ENCODE data around the gene DISP2.

The DISP2 gene

DNA sequence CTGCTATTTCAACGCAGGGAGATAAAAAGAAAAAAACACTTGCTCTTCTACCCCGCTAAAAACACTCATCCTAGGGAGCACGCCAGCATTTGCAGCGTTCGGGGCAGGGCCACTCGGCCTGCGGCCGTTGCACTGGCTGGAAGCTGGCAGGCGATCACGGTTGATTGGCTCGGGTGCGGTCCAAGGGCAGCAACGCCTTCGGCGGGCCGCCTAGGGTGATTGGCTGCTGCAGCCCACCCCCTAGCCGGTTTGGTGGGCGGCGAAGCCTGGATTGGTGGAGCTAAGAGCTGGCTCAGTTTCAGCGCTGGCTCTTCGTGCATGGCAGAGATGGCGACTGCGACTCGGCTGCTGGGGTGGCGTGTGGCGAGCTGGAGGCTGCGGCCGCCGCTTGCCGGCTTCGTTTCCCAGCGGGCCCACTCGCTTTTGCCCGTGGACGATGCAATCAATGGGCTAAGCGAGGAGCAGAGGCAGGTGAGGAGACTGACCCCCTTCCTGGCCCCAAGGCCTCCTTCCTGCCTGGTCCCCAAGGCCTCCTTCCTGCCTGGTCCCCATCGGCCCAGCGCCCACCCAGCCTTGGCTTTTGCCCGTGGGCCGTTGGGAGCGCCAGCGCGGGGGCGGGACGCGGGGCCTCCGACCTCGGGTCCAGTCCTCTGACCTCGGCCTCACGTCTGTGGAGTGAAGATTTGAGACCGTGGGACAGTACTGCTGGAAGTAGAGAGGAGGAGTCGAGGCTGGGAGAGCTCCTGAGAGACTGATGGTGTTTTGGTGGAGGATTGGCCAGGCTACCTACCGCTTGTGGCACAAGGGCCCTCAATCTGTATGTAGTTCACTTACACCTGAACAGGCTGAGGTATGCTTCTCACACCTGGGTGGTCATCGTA lies 47.7 kb downstream of the DISP2 start, which contains the start of gene IVD:
Gene IVD (plus strand): TSS at position 295 of the 881 bp plus-strand sequence. CDS start 33 bp downstream, at position 328.
- peaks cover 18% of the 10 kb centered on the region for H3K36me3 Mint-ChIP-seq (ENCODE audit: low read depth)
- H3K4me3 Mint-ChIP-seq = peak within 1 kb of the TSS; percentile 89
- H3K27ac Mint-ChIP-seq = peak within 1 kb of the TSS; percentile 88
- ATAC-seq (peak; percentile 99), DNase-seq (peak; percentile 93)
- no peaks in the 10 kb centered on the region for H3K27me3 Mint-ChIP-seq
- no peaks in the 10 kb centered on the region for H3K9me3 Mint-ChIP-seq
- H3K4me1 Mint-ChIP-seq = peaks cover 55% of the 10 kb centered on the region

- ATAC-seq = no peak
- peak overlapping the region; percentile 72 for H3K27ac Mint-ChIP-seq
Measured at GRCh38 chr15:40407330-40407990, 49.4 kb downstream of the DISP2 start.

DNA sequence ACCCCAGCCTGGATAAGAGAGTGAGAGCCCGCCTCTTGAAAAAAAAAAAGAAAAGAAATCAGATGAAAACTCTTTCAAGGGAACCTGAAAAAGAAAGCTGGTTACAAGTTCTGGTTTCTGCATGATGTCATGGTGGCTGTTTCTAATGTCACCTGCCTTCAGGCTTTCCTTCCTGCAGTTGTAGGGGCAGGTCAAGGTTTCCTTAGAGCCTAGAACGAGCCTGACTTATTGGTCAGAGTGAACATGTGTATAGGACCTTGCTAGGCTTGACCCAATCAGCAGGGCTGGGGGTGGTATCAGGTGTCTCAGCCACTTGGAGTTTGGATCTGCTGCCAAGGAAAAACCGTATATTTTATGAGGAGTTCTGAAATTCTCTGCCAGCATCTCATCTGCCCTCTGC lies 51.3 kb downstream of the DISP2 start:
- Mint-ChIP-seq H3K27ac (no peak overlapping the region), H3K9me3 (no peaks in the 10 kb centered on the region), H3K4me1 (peaks cover 50% of the 10 kb centered on the region), H3K4me3 (no peak overlapping the region), H3K36me3 (ENCODE audit: low read depth) (peaks cover 41% of the 10 kb centered on the region), H3K27me3 (no peaks in the 10 kb centered on the region)
- ATAC-seq (no peak), DNase-seq (no peak)

More at GRCh38 chr15:40407330-40407990, 49.4 kb downstream of the DISP2 start:
- no peak for DNase-seq
- Mint-ChIP-seq H3K27me3 (no peaks in the 10 kb centered on the region), H3K9me3 (no peaks in the 10 kb centered on the region), H3K4me1 (peaks cover 55% of the 10 kb centered on the region), H3K4me3 (peak overlapping the region; percentile 64), H3K36me3 (ENCODE audit: low read depth) (peaks cover 34% of the 10 kb centered on the region)

- Mint-ChIP-seq H3K4me3 (no peak overlapping the region), H3K27me3 (no peaks in the 10 kb centered on the region), H3K4me1 (peaks cover 39% of the 10 kb centered on the region), H3K36me3 (ENCODE audit: low read depth) (peaks cover 47% of the 10 kb centered on the region), H3K27ac (no peak overlapping the region), H3K9me3 (no peaks in the 10 kb centered on the region)
- no peak for ATAC-seq
- DNase-seq = no peak
Measured at GRCh38 chr15:40410476-40410875, 52.5 kb downstream of the DISP2 start.

DNA sequence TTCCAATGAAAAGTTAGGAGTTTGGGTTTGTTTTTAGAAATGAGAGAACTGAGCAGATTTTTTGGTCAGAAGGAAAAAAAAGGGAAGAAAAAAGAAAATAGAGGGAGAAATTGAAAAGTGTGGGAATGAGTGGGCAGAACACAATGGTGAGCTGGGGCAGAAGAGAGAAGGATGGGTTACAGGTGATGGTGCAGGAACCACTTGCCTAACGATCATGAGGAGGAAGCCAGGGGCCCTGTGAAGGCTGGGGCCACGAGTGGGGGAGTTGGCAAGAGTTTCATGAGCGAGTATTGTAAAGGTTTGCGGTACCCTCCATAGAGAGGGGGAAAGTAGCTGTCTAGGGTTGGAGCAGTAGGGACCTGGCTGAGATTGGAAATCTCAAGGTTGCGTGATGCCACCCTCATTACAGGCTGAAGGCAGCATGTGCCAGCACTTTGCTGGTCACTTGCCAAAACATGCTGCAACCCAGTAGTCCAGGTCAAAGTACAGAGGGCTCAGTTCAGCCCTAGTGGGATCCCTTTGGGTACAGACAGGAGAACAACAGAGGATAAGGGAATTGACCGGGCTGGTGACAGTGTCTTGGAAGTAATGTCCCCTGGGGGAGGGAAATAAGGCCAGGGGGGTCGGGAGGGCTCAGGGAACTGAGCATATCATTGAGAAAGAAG lies 54.2 kb downstream of the DISP2 start:
- H3K9me3 Mint-ChIP-seq = no peaks in the 10 kb centered on the region
- DNase-seq = no peak
- H3K27me3 Mint-ChIP-seq = no peaks in the 10 kb centered on the region
- peaks cover 26% of the 10 kb centered on the region for H3K4me1 Mint-ChIP-seq
- H3K27ac Mint-ChIP-seq = no peak overlapping the region
- H3K4me3 Mint-ChIP-seq = no peak overlapping the region
- H3K36me3 Mint-ChIP-seq (ENCODE audit: low read depth) = peaks cover 46% of the 10 kb centered on the region
- no peak for ATAC-seq

DNA sequence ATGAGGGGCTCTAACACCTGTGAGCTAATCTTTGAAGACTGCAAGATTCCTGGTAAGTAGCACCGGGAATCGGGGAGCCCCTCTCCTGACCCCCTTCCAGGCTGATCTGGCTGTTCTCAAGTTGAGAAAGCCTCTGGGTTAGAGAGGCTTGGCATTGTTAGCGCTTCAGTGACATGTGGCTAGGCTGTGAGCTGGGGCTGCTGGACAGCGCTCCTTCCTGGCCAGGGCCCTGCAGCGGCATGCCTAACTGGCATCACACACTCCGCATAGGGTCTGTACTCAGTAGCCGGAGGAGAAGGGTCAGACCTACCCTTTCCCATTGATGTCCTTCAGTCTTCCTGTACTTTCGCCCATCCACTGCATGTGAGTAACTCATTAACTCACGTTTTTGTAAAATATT lies 55.0 kb downstream of the DISP2 start:
- ATAC-seq = no peak
- peaks cover 40% of the 10 kb centered on the region for H3K36me3 Mint-ChIP-seq (ENCODE audit: low read depth)
- no peak overlapping the region for H3K4me3 Mint-ChIP-seq

DNA sequence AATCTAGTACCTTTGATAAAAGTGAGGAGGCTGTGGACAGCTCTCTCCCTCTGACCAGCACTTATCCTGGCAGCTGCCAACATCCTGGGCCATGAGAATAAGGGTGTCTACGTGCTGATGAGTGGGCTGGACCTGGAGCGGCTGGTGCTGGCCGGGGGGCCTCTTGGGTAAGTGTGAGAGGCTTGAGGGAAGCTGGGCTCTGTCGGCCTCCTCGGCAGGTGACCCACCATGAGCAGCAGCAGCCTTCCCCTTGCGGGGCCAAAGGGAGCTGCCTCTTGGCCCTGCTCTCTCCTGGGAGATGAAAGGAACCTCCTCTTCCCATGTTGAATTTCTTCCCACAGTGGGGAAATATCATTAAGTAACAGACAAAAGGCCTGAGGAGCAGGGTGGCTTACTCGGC lies 56.8 kb downstream of the DISP2 start:
- no peaks in the 10 kb centered on the region for H3K9me3 Mint-ChIP-seq
- ATAC-seq (no peak), DNase-seq (no peak)
- no peak overlapping the region for H3K4me3 Mint-ChIP-seq
- H3K27me3 Mint-ChIP-seq = no peaks in the 10 kb centered on the region
- peaks cover 40% of the 10 kb centered on the region for H3K36me3 Mint-ChIP-seq (ENCODE audit: low read depth)
- no peak overlapping the region for H3K27ac Mint-ChIP-seq
- peaks cover 4% of the 10 kb centered on the region for H3K4me1 Mint-ChIP-seq

More for the DNA sequence above, 55.0 kb downstream of the DISP2 start:
- Mint-ChIP-seq H3K4me1 (peaks cover 18% of the 10 kb centered on the region), H3K27ac (no peak overlapping the region), H3K9me3 (no peaks in the 10 kb centered on the region), H3K27me3 (no peaks in the 10 kb centered on the region)
- DNase-seq = no peak

DNA sequence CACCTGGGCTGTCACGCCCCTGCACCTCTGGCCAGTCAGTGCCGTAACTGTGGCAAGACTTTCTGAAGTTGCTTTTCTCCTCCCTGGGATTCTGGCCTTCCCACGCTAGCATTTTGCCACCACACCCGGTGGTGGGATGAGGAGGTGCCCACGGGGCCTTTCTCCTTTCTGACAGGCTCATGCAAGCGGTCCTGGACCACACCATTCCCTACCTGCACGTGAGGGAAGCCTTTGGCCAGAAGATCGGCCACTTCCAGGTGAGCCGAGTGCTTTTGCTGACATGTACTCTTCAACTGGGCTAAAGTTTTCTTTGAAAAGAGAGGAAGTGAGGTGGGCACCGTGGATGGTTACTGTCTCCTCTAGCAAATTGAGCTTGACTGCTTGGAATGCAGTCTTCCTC lies 57.2 kb downstream of the DISP2 start:
- ATAC-seq (no peak), DNase-seq (no peak)
- no peaks in the 10 kb centered on the region for H3K9me3 Mint-ChIP-seq
- peaks cover under 1% of the 10 kb centered on the region for H3K4me1 Mint-ChIP-seq
- H3K27me3 Mint-ChIP-seq = no peaks in the 10 kb centered on the region
- peaks cover 37% of the 10 kb centered on the region for H3K36me3 Mint-ChIP-seq (ENCODE audit: low read depth)
- no peak overlapping the region for H3K4me3 Mint-ChIP-seq
- no peak overlapping the region for H3K27ac Mint-ChIP-seq

- Mint-ChIP-seq H3K27me3 (no peaks in the 10 kb centered on the region), H3K4me1 (no peaks in the 10 kb centered on the region), H3K4me3 (no peak overlapping the region), H3K9me3 (no peaks in the 10 kb centered on the region), H3K36me3 (ENCODE audit: low read depth) (peaks cover 30% of the 10 kb centered on the region), H3K27ac (no peak overlapping the region)
- DNase-seq = no peak
- ATAC-seq = no peak
Measured at GRCh38 chr15:40416056-40416455, 58.0 kb downstream of the DISP2 start.

GRCh38 chr15:40418126-40418525 lies 60.1 kb downstream of the DISP2 start:
- H3K4me1 Mint-ChIP-seq = peaks cover 2% of the 10 kb centered on the region
- H3K27me3 Mint-ChIP-seq = no peaks in the 10 kb centered on the region
- H3K9me3 Mint-ChIP-seq = no peaks in the 10 kb centered on the region
- peaks cover 15% of the 10 kb centered on the region for H3K36me3 Mint-ChIP-seq (ENCODE audit: low read depth)
- H3K27ac Mint-ChIP-seq = no peak overlapping the region
- no peak for DNase-seq
- no peak overlapping the region for H3K4me3 Mint-ChIP-seq
- no peak for ATAC-seq

GRCh38 chr15:40420071-40420713 lies 62.2 kb downstream of the DISP2 start:
- Mint-ChIP-seq H3K27me3 (no peaks in the 10 kb centered on the region), H3K27ac (no peak overlapping the region)

GRCh38 chr15:40420793-40421192 lies 62.8 kb downstream of the DISP2 start:
- peaks cover 2% of the 10 kb centered on the region for H3K4me1 Mint-ChIP-seq
- DNase-seq (no peak), ATAC-seq (no peak)
- H3K36me3 Mint-ChIP-seq (ENCODE audit: low read depth) = peaks cover 4% of the 10 kb centered on the region
- no peak overlapping the region for H3K27ac Mint-ChIP-seq
- no peaks in the 10 kb centered on the region for H3K9me3 Mint-ChIP-seq
- no peak overlapping the region for H3K4me3 Mint-ChIP-seq
- no peaks in the 10 kb centered on the region for H3K27me3 Mint-ChIP-seq

More at GRCh38 chr15:40420071-40420713, 62.2 kb downstream of the DISP2 start:
- no peak for ATAC-seq
- no peak overlapping the region for H3K4me3 Mint-ChIP-seq
- peaks cover 2% of the 10 kb centered on the region for H3K4me1 Mint-ChIP-seq
- H3K9me3 Mint-ChIP-seq = no peaks in the 10 kb centered on the region
- DNase-seq = no peak
- H3K36me3 Mint-ChIP-seq (ENCODE audit: low read depth) = peaks cover 7% of the 10 kb centered on the region

DNA sequence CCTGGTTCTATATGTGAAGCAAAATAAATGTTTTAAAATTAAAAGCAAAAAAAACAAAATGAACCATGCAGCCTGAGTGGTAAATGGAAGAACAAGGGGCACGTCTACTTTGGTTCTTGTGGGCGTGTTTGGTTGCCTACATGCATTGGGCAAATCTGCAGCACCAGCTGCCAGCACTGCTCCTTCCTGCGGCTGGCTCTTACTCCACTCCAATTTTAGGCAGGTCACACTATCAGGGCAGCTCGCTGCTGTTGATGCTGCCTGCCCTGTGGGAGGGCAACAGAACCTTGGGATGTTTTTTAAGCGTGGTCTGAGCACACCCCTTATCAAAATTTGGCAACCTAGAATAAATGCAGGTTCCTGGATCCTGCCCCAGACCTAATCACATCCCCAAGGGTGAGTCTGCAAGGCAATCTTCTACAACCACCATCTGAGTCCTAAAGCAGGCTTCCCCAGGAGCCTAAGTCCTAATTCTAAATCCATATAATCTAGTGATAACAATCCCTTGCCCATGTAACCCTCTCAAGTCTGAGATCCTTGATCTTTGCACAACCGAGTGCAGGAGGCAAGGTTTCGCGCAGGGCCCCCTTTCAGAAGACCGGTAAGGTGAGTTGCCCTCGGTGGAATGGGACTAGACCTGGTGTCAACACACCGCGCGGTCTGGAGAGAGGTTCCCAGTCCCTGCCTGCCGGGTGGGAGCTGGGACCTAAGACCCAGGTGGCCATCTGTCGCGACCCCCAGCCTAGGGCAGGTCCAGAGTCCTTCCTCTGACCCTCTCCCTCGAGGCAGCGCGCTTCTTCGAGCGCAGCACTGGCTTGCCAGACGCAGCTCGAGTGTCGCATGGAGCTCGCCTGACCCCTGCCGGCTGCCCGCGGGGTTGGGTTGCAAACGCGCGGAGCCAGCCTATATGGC lies 63.5 kb downstream of the DISP2 start:
- DNase-seq (peak; percentile 89), ATAC-seq (peak; percentile 95)
- Mint-ChIP-seq H3K4me3 (no peak overlapping the region), H3K27me3 (no peaks in the 10 kb centered on the region), H3K4me1 (peaks cover 2% of the 10 kb centered on the region), H3K27ac (no peak overlapping the region), H3K9me3 (no peaks in the 10 kb centered on the region), H3K36me3 (ENCODE audit: low read depth) (peaks cover 4% of the 10 kb centered on the region)
